Nephron progenitor cell (in vitro differentiated cells): ENCODE data around the gene PDIA5.
"Not testable (repeated sequence)": the region's sequence is repeated elsewhere in the genome, so short reads cannot be mapped to it uniquely, and the experiment has no call there.

Experiments
- DNase-seq: peaks from one replicate; pipeline ENCODE4 v3.0.0; 2021
- H3K27ac Mint-ChIP-seq: 2 replicates; pipeline ENCODE4 v1.8.0; 2021; ENCODE audit warnings: mild to moderate bottlenecking, moderate library complexity, mixed read lengths
- H3K27me3 Mint-ChIP-seq: 2 replicates; pipeline ENCODE4 v1.8.0; 2021; ENCODE audit warnings: mild to moderate bottlenecking, low read depth, mixed read lengths; ENCODE audit not compliant: poor library complexity
- H3K36me3 Mint-ChIP-seq: 2 replicates; pipeline ENCODE4 v1.8.0; 2021; ENCODE audit warnings: low read depth, mixed read lengths
- H3K4me1 Mint-ChIP-seq: 2 replicates; pipeline ENCODE4 v1.8.0; 2021; ENCODE audit warnings: mixed read lengths
- H3K4me3 Mint-ChIP-seq: 2 replicates; pipeline ENCODE4 v1.8.0; 2021; ENCODE audit warnings: mild to moderate bottlenecking, moderate library complexity, mixed read lengths
- H3K9me3 Mint-ChIP-seq: 2 replicates; pipeline ENCODE4 v1.8.0; 2021; ENCODE audit warnings: mild to moderate bottlenecking, moderate library complexity, mixed read lengths
- CTCF ChIP-seq: fragments of 200-600 bp; sonication (generic); IDR thresholded peaks from 2 replicates; pipeline ENCODE4 v1.5.0; 2021; ENCODE audit warnings: antibody characterized with exemption

Gene PDIA5

GRCh38 chr3:123147754-123148535 lies 81.1 kb downstream of the PDIA5 start:
- no peak overlapping the region for H3K4me3 Mint-ChIP-seq
- H3K27ac Mint-ChIP-seq = no peak overlapping the region
- H3K27me3 Mint-ChIP-seq = peaks cover 1% of the 10 kb centered on the region
- H3K9me3 Mint-ChIP-seq = no peaks in the 10 kb centered on the region
- H3K36me3 Mint-ChIP-seq = peaks cover 12% of the 10 kb centered on the region
- H3K4me1 Mint-ChIP-seq = peaks cover 59% of the 10 kb centered on the region
- no peak for DNase-seq
- TF ChIP-seq CTCF = no peak

GRCh38 chr3:123148772-123149171 lies 81.9 kb downstream of the PDIA5 start:
- H3K9me3 Mint-ChIP-seq = no peaks in the 10 kb centered on the region
- peaks cover 57% of the 10 kb centered on the region for H3K4me1 Mint-ChIP-seq
- no peak overlapping the region for H3K27ac Mint-ChIP-seq
- no peak for TF ChIP-seq CTCF
- no peaks in the 10 kb centered on the region for H3K27me3 Mint-ChIP-seq
- H3K4me3 Mint-ChIP-seq = no peak overlapping the region
- no peak for DNase-seq
- H3K36me3 Mint-ChIP-seq = peaks cover 12% of the 10 kb centered on the region

GRCh38 chr3:123149525-123149924 lies 82.7 kb downstream of the PDIA5 start:
- H3K36me3 Mint-ChIP-seq = peaks cover 12% of the 10 kb centered on the region
- DNase-seq = no peak
- H3K4me1 Mint-ChIP-seq = peaks cover 57% of the 10 kb centered on the region
- no peak overlapping the region for H3K27ac Mint-ChIP-seq
- TF ChIP-seq CTCF = no peak
- no peak overlapping the region for H3K4me3 Mint-ChIP-seq
- no peaks in the 10 kb centered on the region for H3K9me3 Mint-ChIP-seq
- no peaks in the 10 kb centered on the region for H3K27me3 Mint-ChIP-seq

GRCh38 chr3:123150449-123151215 lies 83.8 kb downstream of the PDIA5 start:
- Mint-ChIP-seq H3K36me3 (peaks cover 9% of the 10 kb centered on the region), H3K27ac (peak overlapping the region; percentile 73), H3K27me3 (no peaks in the 10 kb centered on the region), H3K4me3 (no peak overlapping the region), H3K4me1 (peaks cover 68% of the 10 kb centered on the region), H3K9me3 (no peaks in the 10 kb centered on the region)
- no peak for TF ChIP-seq CTCF
- no peak for DNase-seq

- DNase-seq = no peak
- Mint-ChIP-seq H3K4me3 (no peak overlapping the region), H3K4me1 (peaks cover 72% of the 10 kb centered on the region), H3K27me3 (no peaks in the 10 kb centered on the region), H3K9me3 (no peaks in the 10 kb centered on the region), H3K36me3 (peaks cover 2% of the 10 kb centered on the region), H3K27ac (peak overlapping the region; percentile 73)
- no peak for TF ChIP-seq CTCF
Observed at GRCh38 chr3:123151251-123151705, 84.5 kb downstream of the PDIA5 start.

- not testable (repeated sequence) for H3K9me3 Mint-ChIP-seq, H3K4me3 Mint-ChIP-seq, H3K27me3 Mint-ChIP-seq, H3K36me3 Mint-ChIP-seq, DNase-seq
- Mint-ChIP-seq H3K27ac (peak overlapping the region; percentile 73), H3K4me1 (peaks cover 74% of the 10 kb centered on the region)
Observed at GRCh38 chr3:123151853-123152420, 85.1 kb downstream of the PDIA5 start.
